ENCODE measurements around the gene FKBP8.

Gene FKBP8

GRCh38 chr19:18542941-18543813 is at the start of gene FKBP8:
Gene FKBP8, minus strand, starts transcription at chr19:18543573. Its CDS starts 1,603 bp downstream, at chr19:18541970.
- DNase-seq: peak; percentile 89

GRCh38 chr19:18592732-18593131 is 49.4 kb upstream of the FKBP8 start:
- DNase-seq: peak; percentile 28

- peak; percentile 33 for DNase-seq
These were observed 48.5 kb upstream of the FKBP8 start for GRCh38 chr19:18591735-18592385.

- DNase-seq: no peak
These were observed 47.2 kb upstream of the FKBP8 start for GRCh38 chr19:18590273-18591272.

GRCh38 chr19:18589380-18590272 is 46.3 kb upstream of the FKBP8 start:
- peak; percentile 64 for DNase-seq

GRCh38 chr19:18588611-18589379 is 45.4 kb upstream of the FKBP8 start, which contains the start of gene REX1BD:
Gene REX1BD, plus strand, starts transcription at chr19:18588798. Its CDS starts 4 bp downstream, at chr19:18588802.
- DNase-seq: peak; percentile 92

- DNase-seq: peak; percentile 52
These were observed 44.7 kb upstream of the FKBP8 start for GRCh38 chr19:18587962-18588610.

- no peak for DNase-seq
These were observed 44.2 kb upstream of the FKBP8 start for GRCh38 chr19:18587561-18587960.

GRCh38 chr19:18586306-18586705 is 42.9 kb upstream of the FKBP8 start:
- peak; percentile 86 for DNase-seq

GRCh38 chr19:18580311-18580710 is 36.9 kb upstream of the FKBP8 start:
- DNase-seq: no peak

GRCh38 chr19:18577365-18577914 is 34.1 kb upstream of the FKBP8 start:
- DNase-seq: no peak

- DNase-seq: no peak
These were observed 33.0 kb upstream of the FKBP8 start for GRCh38 chr19:18576383-18576782.

GRCh38 chr19:18574691-18575291 is 31.4 kb upstream of the FKBP8 start:
- no peak for DNase-seq

- DNase-seq: peak; percentile 99
These were observed 28.4 kb upstream of the FKBP8 start, which contains the start of gene UBA52 for GRCh38 chr19:18571564-18572344. Gene UBA52, plus strand, starts transcription at chr19:18571857. Its CDS starts 1,444 bp downstream, at chr19:18573301.

GRCh38 chr19:18568367-18568766 is 25.0 kb upstream of the FKBP8 start:
- DNase-seq: no peak

- no peak for DNase-seq
These were observed 23.6 kb upstream of the FKBP8 start for GRCh38 chr19:18566953-18567352.

GRCh38 chr19:18562086-18562485 is 18.7 kb upstream of the FKBP8 start:
- no peak for DNase-seq

- DNase-seq: no peak
These were observed 16.3 kb upstream of the FKBP8 start for GRCh38 chr19:18559685-18560084.

- no peak for DNase-seq
These were observed 15.2 kb upstream of the FKBP8 start for GRCh38 chr19:18558604-18559003.
